Inflammatory macrophage (primary cell): ENCODE measurements around the gene ZNF365.
"Not testable (repeated sequence)": the region's sequence is repeated elsewhere in the genome, so short reads cannot be mapped to it uniquely, and the experiment has no call there.

Experiments
- DNase-seq, 2 donors: peaks; one replicate each; pipeline ENCODE4 v3.0.0-alpha.2; 2020 to 2022

The ZNF365 gene

DNA sequence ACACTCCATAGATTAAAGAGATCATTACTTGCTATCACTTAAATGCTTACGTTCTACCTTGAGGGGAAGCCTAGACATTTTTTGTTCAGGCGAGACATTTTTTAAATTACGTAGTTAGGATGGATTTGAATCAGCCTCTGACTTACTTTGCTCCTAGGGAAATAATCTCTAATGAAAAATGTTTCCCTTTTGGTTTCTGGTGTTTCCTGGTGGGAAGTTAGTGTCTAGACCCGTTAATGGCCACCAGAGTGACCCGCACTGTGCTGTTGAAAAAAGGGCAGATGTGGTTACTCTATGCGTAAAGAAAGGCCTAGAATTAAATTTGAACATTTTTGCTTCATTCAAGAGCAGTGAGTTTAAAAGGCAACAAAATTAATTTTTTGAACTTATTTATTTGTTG, 3.8 kb downstream of the ZNF365 start:
- DNase-seq: no peak

GRCh38 chr10:62378877-62379276, 4.7 kb downstream of the ZNF365 start:
- DNase-seq: not testable (repeated sequence)

DNA sequence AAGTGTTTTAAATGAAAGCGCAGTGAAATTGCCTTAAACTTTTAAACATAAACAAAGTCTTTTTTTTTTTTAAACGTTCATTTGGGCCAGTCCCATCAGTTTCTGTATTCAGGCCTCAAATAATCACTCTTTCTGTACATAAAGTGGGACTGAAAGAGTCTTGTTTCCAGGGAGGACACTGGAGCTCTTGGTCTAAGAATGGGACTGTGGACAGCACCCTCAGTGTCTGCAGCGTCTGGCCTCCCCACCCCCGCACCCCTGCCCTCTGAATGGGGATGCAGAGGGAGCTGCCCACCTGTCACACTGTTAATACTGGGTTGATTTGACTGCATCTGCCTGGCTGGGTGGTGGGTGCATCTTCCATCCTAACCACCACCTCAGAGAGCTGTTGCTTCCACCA, 5.2 kb downstream of the ZNF365 start:
- no peak for DNase-seq

DNA sequence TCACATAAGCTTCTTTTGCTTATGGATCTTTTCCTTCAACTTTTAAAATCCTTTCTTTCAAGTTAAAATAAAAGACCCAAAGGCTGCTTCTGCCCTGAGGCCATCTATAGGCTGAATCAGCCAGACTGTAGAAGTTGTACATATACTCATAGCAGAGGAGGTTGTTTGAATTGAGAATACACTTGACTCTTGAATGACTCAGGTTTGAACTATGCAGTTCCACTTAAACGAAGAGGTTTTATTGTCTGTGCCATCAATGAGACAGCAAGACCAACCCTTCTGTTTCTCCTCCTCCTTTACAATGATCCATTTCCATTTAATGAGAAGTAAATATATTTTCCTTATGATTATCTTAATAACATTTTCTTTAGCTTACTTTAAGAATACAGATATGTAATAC, 5.8 kb downstream of the ZNF365 start:
- DNase-seq: no peak

DNA sequence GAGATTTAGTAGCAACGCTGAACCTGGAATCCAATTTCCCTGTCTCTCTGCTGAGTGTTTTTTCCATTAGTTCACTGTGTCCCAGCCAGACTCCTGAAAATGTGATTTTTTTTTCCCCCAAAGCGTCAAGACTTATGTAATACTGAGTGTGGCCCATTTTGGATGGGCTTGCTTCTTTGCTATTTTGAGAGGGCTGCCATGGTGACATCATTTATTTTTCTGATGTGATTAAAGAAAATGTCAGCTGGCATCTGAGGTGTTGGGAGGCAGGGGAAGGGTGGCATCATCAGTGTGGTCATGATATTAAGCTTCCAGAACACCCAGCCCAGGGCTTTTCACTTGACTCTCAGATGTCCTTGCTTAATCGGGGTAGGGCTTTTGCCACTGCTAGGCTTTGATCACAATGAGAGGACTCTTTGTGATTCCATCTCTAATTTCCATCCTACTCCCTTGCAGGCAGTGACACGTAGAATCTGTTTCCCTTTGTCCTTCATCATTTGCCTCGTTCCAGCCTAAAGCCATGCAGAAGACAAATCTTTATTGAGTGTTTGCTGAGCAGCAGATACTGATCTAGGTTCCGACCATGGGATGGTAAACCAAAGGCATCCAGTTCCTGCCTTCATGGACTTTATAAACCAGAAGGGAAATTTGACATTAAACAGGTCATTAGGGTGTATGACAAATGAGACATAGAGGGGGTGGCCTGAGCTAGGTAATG, 7.4 kb downstream of the ZNF365 start:
- no peak for DNase-seq

- DNase-seq: no peak
Measured at GRCh38 chr10:62382831-62383230, 8.7 kb downstream of the ZNF365 start.

GRCh38 chr10:62384057-62384446, 9.9 kb downstream of the ZNF365 start:
- no peak for DNase-seq

- DNase-seq: no peak
Measured at GRCh38 chr10:62384447-62385081, 10.4 kb downstream of the ZNF365 start.

- DNase-seq: peak; percentile 9 to 14
Measured at GRCh38 chr10:62386356-62387320, 12.5 kb downstream of the ZNF365 start.

DNA sequence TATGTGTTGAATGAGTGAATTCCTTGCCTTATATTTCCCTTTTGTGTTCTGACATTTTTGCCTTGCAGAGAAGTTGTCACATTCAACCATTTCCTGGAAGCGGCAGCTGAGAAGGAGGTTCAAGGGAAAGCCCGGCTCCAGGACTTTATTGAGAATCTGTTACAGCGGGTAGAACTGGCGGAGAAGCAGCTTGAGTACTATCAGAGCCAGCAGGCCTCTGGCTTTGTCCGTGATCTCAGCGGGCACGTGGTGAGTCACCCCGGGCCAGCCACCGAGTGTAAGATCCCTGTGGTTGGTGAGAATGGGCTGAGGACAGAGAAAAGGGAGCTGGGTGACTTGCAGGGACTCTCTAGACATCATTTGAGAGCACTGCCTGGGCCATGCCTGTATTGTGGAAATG, 14.2 kb downstream of the ZNF365 start:
- no peak for DNase-seq

DNA sequence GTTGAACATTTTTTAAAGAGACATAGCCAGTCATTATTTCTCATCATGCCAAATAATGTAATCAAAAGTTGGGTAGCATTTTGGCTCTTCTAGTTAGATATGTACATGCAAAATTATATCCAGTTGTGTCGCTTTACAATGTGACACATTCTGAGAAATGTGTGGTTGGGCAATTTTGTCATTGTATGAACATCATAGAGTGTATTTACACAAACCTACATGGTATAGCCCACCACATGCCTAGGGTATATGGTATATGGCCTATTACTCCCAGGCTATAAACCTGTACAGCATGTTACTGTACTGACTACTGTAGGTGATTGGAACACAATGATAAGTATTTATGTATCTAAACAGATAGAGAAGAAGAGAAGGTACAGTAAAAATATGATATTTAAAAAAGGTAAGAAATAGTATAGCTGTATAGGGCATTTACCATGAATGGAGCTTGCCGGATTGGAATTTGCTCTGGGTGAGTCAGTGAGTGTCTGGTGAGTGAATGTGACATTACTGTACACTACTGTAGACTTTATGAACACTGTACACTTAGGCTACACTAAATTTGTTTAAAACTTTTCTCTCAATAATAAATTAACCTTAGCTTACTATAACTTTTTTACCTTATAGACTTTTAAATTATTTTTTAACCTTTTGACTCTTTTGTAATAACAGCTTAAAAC, 16.5 kb downstream of the ZNF365 start:
- no peak for DNase-seq

DNA sequence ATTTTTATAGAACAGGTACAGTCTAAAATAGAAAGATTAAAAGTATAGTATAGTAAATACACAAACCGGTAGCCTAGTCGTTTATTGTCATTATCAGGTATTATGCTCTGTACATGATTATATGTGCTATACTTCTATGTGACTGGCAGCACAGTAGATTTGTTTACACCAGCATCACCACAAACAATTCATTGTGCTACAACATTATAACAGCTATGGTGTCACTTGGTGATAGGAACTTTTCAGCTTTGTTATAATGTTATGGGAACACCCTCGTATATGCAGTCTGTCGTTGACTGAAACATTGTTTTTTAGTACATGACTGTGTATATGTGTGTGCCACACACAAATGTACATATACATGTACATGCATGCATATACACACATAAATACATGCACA, 19.1 kb downstream of the ZNF365 start:
- DNase-seq: no peak

DNA sequence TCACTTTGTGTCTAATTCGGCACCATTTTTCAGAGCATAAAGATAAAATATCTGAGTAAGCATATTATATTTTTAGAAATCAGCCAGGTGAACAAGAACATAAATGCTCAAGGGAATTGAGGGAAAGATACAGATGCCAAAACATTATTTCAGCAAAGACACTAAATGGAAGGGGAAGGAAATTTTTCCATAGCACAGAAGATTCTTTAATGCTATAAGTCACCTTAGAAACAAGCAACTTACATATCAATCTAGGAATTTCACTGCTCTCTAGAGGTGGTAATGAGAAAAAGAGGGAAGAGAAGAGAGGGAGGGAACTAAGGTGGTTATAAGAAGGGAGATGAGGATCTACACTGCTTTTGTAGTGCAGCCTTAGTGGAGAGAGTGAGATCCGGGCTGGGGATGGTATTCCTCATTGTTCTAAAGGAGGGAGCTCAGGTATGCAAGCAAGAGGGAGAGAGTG, 20.4 kb downstream of the ZNF365 start:
- no peak for DNase-seq

DNA sequence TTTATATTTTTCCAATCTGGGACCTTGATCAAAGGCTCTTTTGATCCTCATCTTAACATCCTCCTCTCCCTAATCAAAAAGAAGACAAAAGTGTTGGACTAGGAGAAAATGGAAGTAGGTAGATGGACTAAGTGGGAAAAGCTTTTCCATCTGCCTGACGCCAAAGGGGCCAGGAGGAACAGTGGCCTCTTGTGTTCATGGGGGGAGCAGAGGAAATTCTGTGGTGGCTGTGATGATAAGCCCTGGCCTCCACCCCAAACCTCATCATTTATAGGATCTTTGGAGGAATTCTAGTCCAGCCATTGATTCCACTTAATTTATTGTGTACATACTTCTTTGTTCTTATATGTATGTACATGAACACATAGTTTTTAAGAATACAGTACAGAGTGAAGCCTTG, 21.7 kb downstream of the ZNF365 start:
- DNase-seq: no peak

DNA sequence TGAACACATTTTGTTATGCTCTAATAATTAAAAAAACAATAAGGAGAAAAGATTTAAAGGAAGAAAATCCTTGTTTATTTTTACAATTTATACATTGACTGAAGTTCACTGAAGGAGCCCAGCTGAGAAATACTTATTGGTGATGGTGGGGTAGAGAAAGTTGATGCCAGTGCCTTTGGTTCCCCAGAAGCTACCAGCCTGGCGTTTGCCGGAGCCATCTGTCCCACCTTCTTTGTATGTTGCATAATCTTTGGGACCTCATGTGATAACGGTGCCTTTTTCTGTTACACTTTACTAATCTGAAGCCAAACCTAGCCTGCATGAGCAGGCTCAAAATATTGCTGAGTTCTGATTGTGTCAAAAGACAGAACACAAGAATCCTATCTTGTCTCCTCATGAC, 22.7 kb downstream of the ZNF365 start:
- no peak for DNase-seq

- DNase-seq: no peak
Measured at GRCh38 chr10:62399211-62399610, 25.0 kb downstream of the ZNF365 start.

- DNase-seq: no peak
Measured at GRCh38 chr10:62402508-62402907, 28.3 kb downstream of the ZNF365 start.

- not testable (repeated sequence) for DNase-seq
Measured at GRCh38 chr10:62410528-62410927, 36.4 kb downstream of the ZNF365 start.

GRCh38 chr10:62410934-62411333, 36.8 kb downstream of the ZNF365 start:
- not testable (repeated sequence) for DNase-seq

GRCh38 chr10:62413048-62413447, 38.9 kb downstream of the ZNF365 start:
- DNase-seq: no peak

DNA sequence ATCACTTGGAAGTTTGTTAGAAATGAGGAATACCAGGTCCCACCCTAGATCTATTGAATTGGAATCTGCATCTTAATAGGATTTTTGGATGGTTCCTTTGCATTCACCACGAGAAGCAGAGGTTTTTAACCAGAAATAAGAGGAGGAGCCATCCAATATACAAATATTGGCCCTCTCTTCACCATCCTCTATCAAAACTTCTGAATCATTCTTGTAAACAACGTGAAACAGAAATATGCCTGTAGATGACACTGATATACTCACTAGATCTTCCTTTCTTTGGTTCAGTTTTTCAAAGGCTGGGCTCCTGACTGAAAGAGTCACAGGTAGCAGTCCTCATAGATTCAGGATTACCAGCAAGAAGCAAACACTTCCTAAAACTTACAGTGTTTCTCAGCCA, 39.5 kb downstream of the ZNF365 start:
- DNase-seq: no peak

GRCh38 chr10:62414359-62414758, 40.2 kb downstream of the ZNF365 start:
- DNase-seq: no peak
